GM18519 (cell line): ENCODE results near the gene CD37.
"Not testable (repeated sequence)": the region's sequence is repeated elsewhere in the genome, so short reads cannot be mapped to it uniquely, and the experiment has no call there.

ENCODE experiments used
- ATAC-seq: cut with Tn5 transposase; IDR thresholded peaks from one replicate; pipeline ENCODE4 v1.9.1; 2021; ENCODE audit warnings: mild to moderate bottlenecking, moderate library complexity; ENCODE audit not compliant: unreplicated experiment, low FRiP score

The CD37 gene

DNA sequence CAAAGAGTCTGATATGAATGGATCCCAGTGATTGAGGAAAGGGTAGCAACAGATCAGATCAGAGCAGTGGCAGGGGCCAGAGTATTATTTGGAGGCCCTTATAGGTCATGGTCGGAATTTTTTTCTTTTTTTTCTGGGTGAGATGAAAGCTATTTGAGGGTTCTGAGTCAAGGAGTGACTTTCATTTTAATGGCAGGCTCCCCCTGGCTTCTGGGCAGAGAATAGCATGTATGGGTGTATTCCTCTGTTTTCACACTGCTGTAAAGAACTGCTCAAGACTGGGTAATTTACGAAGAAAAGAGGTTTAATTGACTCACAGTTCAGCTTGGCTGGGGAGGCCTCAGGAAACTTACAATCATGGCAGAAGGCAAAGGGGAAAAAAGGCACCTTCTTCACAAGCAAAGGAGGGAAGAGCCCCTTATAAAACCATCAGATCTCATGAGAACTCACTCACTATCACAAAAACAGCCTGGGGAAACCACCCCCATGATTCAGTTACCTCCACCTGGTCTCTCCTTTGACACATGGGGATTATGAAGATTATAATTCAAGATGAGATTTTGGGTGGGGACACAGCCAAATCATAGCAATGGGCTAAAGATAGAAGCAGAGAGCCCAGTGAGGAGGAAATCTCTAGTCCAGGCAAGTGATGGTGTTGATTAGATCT, 7.2 kb upstream of the CD37 start:
- no peak for ATAC-seq

DNA sequence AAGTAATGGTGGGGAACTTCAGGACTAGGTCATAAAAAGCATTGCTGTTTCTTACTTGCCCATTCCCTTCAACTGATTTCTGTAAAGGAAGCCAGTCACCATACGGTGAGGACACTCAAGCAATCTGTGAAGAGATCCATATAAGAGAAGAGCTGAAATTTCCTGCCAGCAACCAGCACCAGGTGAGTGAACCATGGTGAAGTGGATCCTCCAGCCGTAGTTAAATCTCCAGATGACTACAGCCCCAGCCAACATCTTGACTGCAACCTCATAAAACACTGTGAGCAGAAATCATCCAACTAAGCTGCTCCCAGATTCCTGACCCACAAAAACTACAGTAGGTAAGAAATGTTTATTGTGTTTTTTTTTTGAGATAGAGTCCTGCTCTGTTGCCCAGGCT, 6.5 kb upstream of the CD37 start:
- no peak for ATAC-seq

DNA sequence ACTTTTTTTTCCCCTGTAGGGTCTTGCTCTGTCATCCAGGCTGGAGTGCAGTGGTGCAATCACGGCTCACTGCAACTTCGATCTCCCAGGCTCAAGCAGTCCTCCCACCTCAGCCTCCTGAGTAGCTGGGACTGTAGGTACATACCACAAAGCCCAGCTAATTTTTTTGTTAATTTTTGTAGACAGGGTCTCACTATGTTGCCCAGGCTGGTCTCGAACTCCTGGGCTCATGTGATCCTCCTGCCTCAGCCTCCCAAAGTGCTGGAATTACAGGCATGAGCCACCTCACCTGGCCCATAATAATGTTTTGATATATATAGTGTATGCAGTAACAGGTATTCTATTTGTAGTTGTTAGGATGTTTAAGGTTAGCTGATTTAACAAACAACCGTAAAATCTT, 4.0 kb upstream of the CD37 start:
- ATAC-seq, result not testable (repeated sequence)

DNA sequence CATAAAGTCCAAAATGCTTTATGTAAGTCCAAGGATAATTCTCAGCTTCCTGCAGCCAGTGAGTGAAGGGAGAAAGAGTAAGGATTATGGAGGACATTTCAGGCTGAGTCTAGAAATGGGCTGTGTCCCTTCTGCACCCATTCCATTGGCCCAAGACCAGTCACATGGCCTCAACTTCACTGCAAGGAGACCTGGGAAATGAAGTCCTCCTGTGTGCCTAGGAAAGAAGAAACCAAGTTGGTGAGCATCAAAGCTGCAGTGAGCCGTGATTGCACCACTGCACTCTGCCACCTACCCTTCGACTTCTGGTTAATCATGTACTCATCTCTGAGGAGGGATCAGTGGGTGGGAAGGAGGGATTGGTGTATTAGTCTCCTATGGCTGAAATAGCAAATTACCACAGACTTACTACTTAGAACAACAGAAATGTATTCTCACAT, 3.6 kb upstream of the CD37 start:
- peak; percentile 41 for ATAC-seq

DNA sequence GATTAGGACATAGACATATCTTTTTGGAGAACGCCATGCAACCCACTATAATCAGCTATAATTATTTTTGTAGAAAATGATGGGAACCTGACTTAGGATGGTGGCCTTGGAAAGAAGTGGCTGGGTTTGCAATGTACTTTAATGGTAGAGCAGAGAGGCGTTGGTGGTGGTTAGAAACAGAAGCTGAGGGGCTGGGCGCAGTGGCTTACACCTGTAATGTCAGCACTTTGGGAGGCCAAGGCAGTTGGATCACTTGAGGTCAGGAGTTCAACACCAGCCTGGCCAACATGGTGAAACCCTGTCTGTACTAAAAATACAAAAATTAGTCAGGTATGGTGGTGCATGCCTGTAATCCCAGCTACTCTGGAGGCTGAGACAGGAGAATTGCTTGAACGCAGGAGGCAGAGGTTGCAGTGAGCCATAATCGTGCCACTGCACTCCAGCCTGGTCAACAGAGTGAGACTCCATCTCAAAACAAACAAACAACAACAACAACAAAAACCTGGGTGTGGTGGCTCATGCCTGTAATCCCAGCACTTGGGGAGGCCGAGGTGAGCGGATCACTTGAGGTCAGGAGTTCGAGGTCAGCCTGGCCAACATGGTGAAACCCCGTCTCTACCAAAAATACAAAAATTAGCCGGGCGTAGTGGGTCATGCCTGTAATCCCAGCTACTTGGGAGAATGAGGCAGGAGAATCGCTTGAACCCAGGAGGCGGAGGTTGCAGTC, 2.4 kb upstream of the CD37 start:
- ATAC-seq, result not testable (repeated sequence)

DNA sequence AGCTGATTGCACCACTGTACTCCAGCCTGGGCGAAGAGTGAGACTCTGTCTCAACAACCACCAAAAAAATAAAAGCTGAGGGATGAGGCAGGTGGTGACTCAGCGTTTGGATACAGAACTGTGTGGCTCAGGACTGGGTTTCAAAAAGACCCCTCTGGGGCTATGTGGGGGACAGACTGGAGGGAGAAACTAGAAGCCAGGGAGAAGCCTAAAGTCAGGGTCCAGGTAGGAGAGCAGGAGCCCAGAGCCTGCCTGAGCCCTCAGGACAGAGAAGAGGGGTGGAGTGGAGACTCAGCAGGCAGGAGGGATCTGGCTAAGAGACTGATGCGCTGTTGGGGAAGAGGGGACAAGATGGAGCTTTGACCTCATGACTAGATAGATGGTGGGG, 1.8 kb upstream of the CD37 start:
- ATAC-seq, result no peak

DNA sequence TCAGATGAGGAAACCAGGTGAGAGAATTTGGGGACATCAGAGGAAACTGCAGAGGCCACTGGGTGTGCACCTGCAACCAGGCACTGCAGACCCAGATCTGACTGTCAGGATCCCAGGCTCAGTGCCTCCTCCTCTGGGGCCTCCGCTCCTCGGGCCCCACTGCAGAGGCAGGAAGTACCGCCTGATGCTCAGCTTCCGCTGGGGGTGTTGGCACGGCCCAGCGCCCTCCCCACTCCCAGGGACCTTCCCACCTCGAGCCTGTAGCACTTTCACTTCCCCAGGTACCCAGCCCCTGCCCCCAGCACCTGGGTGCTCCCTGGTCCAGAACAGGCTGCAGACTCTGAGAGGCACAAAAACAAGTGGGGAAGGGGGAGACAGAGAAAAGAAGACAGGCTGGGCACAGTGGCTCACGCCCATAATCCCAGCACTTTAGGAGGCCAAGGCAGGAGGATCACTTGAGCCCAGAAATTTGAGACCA, 1.4 kb upstream of the CD37 start:
- no peak for ATAC-seq

DNA sequence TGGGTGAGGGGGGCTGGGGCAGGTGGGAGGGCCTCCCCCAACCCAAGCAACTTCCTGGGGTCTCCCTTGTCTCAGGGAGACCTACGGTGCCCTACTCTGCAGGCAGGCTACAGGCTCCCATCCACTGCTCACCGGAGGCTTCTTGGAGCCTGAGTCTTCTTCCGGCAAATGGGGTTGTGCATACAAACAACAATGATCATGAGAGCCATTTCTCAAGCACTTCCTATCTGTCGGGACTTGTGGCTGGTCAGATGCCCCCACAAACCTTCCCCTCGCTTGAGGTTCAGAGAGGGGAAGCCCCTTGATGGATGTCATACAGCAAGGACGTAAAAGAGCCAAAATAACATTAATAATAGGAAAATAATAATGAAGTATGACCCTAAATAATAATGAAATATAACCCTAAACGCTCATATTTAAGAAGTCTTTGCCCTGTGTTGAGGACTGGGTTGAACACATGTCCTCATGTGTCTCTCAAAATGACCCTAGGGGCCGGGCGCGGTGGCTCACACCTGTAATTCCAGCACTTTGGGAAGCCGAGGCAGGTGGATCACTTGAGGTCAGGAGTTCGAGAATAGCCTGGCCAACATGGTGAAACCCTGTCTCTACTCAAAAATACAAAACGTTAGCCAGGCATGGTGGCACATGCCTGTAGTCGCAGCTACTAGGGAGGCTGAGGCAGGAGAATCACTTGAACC, 727 bp downstream of the CD37 start:
- no peak for ATAC-seq

DNA sequence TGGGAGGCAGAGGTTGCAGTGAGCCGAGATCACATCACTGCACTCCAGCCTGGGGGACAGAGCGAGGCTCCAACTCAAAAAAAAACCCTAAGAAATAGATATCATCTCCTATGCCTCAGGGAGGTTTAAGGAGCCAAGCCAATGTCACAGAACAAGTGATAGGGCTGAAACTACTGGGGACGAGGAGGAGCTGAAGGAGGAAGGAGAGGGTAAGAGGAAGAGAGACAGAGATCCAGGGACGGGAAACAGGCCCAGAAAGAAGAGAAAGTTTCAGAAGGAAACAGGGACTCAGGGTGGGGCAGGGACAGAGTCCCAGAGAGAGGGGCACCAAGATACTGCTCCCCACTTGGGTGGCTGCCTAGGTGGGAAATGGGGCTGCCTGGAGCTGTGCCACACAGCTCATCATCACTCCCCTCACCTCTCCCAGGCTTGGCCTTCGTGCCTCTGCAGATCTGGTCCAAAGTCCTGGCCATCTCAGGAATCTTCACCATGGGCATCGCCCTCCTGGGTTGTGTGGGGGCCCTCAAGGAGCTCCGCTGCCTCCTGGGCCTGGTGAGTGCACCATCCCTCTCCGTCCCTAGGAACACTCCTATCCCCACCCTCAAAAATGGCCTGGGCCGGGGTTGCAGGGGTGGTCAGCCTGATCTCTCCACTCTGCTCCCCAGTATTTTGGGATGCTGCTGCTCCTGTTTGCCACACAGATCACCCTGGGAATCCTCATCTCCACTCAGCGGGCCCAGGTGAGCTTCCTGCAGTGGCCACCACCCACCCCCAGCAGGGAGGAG, 1.5 kb downstream of the CD37 start:
- no peak for ATAC-seq

DNA sequence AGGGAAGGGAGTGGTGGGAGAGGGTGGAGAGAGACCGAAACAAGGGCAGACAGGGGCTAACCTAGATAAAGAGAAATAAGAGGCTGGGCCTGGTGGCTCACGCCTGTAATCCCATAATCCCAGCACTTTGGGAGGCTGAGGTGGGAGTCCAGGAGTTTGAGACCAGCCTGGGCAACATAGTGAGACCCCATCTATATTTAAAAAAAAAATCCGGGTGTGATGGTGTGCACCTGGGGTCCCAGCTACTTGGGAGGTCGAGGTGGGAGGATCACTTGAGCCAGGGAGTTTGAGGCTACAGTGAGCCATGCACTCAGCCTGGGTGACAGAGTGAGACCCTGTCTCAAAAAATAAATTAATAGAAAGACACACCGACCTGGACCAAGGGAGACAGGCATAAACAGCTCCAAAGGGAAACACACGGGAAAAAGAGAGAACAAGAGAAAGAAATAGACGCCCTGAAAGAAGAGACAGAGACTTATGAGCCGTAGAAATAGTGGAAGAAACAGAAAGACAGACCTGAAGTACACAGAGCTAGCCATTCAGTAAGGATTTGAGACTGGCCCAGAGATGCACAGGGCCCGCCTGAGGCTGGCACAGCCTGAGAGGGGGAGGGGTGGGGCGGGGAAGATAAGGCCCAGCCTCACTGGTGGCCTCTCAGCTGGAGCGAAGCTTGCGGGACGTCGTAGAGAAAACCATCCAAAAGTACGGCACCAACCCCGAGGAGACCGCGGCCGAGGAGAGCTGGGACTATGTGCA, 2.2 kb downstream of the CD37 start:
- no peak for ATAC-seq

DNA sequence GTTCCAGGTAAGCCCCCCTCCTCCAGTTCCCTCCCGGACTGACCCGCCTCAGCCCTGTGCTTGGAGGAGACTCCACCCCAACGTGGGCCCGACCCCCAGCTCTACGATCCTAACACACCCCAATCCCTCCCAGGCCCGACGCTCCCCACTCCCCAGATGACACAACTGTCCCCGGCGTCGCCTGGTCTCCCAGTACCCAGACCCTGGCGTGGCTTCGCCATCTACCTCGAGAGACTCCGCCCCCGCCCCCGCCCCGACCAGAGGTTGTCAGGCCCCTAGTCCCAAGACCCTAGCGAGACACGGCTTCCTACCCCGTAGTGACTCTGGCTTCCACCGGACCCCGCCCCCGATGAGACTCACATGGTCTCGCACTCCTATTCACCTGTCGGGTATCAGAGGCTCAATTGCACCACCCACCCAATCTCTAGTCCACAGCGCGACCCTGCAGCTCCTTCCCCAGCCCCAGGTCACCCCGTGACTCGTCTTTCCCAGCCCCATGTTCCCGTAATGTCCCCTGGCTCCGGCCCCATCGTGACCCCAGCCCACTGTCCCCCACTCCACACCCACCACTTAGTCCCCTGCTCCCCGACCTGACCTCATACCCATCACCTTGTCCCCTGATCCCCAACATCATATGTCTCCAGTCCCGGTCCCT, 2.9 kb downstream of the CD37 start:
- no peak for ATAC-seq

DNA sequence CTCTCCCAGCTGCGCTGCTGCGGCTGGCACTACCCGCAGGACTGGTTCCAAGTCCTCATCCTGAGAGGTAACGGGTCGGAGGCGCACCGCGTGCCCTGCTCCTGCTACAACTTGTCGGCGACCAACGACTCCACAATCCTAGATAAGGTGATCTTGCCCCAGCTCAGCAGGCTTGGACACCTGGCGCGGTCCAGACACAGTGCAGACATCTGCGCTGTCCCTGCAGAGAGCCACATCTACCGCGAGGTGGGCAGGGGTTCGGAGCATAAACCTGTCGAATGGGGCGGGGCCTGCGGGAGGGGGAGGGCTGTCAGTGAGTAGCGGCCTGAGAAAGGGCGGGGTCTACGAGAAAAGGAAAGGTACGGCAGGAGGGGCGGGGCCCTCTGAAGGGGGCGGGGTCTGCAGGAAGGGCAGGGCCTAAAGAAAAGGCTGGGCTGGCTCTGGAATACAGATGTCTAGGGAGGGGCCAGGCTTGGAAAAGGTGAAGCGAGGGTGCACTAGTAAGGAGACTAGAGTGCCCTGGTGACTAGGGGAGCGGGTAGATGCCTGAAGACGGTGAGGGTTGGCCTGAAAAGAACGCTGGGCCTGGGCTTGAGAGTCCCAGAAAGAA, 3.6 kb downstream of the CD37 start:
- ATAC-seq, result no peak

DNA sequence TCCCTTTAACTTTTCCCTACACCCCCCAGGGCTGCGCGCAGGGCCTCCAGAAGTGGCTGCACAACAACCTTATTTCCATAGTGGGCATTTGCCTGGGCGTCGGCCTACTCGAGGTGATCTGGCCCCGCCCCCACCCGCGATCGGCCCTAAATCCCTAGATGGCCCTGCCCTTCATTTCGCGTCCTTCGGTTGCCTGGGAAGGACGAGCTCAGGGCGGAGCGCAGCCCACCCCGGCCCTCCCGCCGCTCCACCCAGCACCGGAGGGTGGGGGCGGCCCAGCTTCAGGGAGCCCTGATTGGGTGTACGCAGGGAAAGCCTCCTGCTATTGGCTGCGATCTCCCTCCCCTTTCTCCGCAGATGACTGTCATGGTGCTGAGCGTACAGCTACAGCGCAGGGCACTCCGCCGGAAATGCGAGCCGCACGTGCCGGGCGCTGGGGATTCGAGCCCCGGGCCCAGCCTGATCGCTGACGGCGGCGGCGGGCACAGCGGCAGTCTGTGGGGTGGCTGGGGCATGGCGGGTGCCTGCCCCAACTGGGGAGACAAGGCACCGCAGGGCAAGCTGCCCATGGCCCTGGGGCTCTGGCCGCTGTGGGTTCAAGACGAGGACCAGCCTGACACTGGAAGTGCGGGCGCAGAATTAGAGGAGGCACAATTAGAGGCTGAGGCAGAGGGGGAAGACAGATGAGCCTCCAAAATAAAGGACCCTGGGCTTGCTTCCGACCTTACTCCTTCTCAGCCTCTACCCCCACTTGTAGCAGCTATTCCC, 4.3 kb downstream of the CD37 start:
- no peak for ATAC-seq

DNA sequence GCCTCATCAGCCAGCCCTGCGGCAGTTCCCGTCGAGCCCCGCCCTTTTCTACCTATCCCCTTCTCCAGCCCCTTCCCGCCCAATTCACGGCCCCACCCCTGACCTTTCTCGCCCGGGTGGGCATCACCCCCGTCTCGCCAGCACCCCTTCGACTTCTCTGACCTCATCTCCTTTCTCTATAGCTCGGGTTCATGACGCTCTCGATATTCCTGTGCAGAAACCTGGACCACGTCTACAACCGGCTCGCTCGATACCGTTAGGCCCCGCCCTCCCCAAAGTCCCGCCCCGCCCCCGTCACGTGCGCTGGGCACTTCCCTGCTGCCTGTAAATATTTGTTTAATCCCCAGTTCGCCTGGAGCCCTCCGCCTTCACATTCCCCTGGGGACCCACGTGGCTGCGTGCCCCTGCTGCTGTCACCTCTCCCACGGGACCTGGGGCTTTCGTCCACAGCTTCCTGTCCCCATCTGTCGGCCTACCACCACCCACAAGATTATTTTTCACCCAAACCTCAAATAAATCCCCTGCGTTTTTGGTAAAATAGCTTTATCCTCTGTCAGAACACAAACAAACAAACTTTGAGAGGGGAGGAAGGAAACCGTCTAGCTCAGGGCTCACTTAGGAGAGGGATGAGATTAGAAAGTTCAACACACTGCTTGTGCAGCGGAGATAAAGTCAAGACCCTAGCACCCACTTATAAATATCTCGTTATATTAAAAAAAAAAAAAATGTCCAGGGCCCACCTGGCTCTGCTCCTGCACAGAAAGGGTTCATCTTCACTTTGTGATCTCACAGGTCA, 5.1 kb downstream of the CD37 start:
- ATAC-seq, result no peak

DNA sequence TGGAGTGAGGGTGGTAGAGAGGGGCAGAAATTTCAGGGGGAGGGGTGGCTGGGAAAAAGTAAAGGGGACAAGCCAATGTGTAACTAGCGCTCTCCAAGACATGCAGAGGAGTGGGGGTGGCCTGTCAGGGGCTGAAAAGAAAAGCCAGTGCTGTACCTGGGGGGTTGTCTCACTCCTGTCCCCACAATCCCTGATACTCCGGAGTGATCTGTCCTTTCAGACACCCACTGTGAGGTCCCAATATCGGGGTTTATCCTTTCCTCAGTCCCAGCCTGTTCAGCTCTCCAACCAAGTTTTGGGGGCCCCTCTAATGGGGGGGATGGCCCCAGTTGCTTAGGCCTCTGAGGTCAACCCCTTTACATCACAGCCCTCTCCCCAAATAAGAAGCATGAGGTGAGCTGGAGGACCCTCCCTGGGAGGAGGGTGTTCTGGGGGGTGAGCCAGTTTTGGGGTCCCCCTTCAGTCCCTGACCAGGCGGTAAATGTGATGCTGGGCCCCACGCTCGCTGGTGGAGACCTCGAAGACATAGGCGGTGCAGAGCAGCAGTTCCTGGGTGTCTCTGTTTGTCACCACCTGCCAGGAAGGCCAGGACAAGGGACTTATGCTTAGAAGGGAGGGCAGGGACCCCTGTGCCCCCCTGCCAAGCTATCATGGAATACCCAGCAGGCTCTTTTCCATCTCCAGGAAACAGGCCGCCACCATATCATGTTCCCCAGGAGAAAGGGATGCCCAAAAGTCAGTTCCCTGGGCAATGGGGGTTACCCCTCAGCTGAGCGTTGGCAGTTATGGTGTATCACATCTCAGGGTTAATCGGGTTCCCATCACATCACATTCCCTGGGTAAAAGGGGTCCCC, 5.9 kb downstream of the CD37 start:
- no peak for ATAC-seq

DNA sequence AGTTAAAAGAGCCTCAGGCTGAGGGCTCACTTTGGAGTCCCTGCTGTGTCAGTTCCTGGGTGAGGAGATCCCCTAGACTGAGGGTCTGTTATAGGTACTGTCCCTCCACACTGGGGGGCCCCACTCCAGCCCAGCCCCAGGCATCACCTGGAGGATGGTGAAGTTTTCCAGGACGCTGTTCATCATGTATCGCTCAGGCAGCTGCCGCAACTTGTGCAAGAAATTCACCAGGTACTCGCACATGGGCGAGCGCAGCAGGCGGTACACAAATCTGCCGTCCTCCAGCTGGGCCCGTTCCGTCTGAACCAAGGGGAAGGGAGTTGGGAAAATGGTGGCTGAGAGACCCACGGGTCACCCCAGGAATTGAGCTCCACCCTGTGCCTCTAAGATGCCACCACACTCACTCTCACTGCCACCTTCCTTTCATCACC, 7.1 kb downstream of the CD37 start:
- ATAC-seq, result no peak

DNA sequence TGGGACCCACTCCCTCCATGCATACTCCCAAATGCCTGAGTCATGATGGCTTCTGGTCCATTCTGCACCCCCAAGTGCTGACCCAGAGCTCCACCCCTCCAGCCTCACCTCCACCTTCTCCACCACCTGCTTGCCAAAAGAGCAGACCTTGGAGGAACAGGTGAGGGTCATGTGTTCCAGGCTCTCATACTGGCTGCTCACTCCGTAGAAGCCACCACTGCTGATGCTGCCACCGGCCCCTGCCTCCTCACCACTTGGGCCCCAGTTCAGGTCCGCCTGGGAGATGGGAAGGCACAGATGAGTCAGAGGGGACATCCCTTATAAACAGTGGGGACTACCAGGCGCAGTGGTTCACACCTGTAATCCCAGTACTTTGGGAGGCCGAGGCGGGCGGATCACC, 7.9 kb downstream of the CD37 start:
- no peak for ATAC-seq
